ENCODE data around the gene TNFRSF19. TPM values are rescaled to one million over a fixed set of nuclear protein-coding genes. Genes with fewer than 3 reads are reported as not detected.

The TNFRSF19 gene
- total and polyA plus RNA-seq, 3 donors from 2014 or later, result 5.7 to 8.4 (median 6.2) TPM

DNA sequence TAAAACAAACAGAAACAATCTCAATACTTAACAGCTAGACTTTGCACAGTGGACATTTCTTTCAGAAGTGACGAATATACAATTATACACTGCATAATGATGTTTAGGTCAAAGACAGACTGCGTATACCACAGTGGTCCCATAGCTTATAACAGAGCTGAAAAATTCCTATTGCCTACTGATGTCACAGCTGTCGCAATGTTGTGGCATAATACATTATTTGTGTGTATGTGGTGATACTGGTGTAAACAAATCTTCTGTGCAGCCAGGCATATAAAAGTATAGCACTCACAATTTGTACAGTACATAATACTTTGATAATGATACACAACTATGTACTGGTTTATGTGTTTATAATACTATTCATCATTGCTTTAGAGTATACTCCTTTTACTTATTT lies 116.7 kb downstream of the TNFRSF19 start:
- 93 to 98% methylated on average over 3 of the region's 3 CpGs for WGBS, 2 donors

DNA sequence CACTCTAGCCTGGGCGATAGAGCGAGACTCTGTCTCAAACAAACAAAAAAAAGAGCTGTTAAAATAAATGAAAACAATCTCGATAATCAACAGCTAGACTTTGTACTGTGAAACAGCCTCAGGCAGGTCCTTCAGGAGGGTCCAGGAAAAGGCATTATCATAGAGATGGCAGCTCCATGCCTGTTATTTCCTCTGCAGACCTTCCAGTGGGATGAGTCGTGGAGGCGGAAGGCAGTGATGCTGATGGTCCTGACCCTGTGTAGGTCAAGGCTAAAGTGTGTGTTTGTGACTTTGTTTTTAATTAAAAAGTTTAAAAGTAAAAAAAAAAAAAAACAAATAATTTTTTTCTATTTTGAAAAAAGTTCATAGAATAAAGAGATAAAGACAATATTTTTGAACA lies 117.4 kb downstream of the TNFRSF19 start:
- DNase-seq, result no peak
- no peak for TF ChIP-seq POLR2A (IDR thresholded peaks at IDR 0.05)
- TF ChIP-seq, protein P1, sequence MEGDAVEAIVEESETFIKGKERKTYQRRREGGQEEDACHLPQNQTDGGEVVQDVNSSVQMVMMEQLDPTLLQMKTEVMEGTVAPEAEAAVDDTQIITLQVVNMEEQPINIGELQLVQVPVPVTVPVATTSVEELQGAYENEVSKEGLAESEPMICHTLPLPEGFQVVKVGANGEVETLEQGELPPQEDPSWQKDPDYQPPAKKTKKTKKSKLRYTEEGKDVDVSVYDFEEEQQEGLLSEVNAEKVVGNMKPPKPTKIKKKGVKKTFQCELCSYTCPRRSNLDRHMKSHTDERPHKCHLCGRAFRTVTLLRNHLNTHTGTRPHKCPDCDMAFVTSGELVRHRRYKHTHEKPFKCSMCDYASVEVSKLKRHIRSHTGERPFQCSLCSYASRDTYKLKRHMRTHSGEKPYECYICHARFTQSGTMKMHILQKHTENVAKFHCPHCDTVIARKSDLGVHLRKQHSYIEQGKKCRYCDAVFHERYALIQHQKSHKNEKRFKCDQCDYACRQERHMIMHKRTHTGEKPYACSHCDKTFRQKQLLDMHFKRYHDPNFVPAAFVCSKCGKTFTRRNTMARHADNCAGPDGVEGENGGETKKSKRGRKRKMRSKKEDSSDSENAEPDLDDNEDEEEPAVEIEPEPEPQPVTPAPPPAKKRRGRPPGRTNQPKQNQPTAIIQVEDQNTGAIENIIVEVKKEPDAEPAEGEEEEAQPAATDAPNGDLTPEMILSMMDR (IDR thresholded peaks at IDR 0.05), result no peak
- Histone ChIP-seq H3K9me3 (no peaks in the 10 kb centered on the region), H3K4me1 (no peaks in the 10 kb centered on the region), H3K4me3 (no peak overlapping the region), H3K27me3 (no peaks in the 10 kb centered on the region), H3K27ac (no peak overlapping the region), H3K36me3 (ENCODE audit: low read depth, missing control alignments) (no peaks in the 10 kb centered on the region)
- intact Hi-C loops (cut with DNase I; ENCODE audit: low total_unique reads), result no loop called here
- 67 to 73% methylated on average over 5 of the region's 5 CpGs for WGBS, 2 donors

More for the DNA sequence above, 116.7 kb downstream of the TNFRSF19 start:
- DNase-seq, result no peak
- H3K9me3 ChIP-seq, result no peaks in the 10 kb centered on the region
- H3K4me3 ChIP-seq, result no peak overlapping the region
- no peaks in the 10 kb centered on the region for H3K36me3 ChIP-seq (ENCODE audit: low read depth, missing control alignments)
- no peaks in the 10 kb centered on the region for H3K4me1 ChIP-seq
- H3K27ac ChIP-seq, result no peak overlapping the region
- intact Hi-C loops (cut with DNase I; ENCODE audit: low total_unique reads), result no loop called here
- H3K27me3 ChIP-seq, result no peaks in the 10 kb centered on the region
- TF ChIP-seq, protein P1 (IDR thresholded peaks at IDR 0.05), result no peak
- no peak for TF ChIP-seq POLR2A (IDR thresholded peaks at IDR 0.05)

DNA sequence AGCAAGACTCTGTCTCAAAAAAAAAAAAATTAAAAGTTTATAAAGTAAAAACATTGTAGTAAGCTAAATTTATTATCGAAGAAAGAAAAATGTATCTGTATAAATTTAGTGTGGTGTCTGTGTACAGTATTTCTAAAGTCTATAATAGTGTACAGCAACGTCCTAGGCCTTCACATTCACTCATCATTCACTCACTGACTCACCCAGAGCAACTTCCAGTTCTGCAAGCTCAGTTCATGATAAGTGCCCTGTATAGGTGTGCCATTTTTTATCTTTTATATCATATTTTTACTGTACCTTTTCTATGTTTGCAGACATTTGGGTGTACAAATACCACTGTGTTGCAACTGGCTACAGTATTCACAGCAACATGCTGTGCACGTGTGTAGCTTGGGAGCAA lies 118.1 kb downstream of the TNFRSF19 start:
- TF ChIP-seq, protein P1 (IDR thresholded peaks at IDR 0.05), result no peak
- no peak for TF ChIP-seq POLR2A (IDR thresholded peaks at IDR 0.05)
- Histone ChIP-seq H3K4me3 (no peak overlapping the region), H3K9me3 (no peaks in the 10 kb centered on the region), H3K27me3 (no peaks in the 10 kb centered on the region), H3K27ac (no peak overlapping the region), H3K4me1 (no peaks in the 10 kb centered on the region), H3K36me3 (ENCODE audit: low read depth, missing control alignments) (no peaks in the 10 kb centered on the region)
- WGBS, 2 donors, result 87 to 88% methylated on average over 3 of the region's 3 CpGs
- intact Hi-C loops (cut with DNase I; ENCODE audit: low total_unique reads), result no loop called here
- DNase-seq, result no peak

DNA sequence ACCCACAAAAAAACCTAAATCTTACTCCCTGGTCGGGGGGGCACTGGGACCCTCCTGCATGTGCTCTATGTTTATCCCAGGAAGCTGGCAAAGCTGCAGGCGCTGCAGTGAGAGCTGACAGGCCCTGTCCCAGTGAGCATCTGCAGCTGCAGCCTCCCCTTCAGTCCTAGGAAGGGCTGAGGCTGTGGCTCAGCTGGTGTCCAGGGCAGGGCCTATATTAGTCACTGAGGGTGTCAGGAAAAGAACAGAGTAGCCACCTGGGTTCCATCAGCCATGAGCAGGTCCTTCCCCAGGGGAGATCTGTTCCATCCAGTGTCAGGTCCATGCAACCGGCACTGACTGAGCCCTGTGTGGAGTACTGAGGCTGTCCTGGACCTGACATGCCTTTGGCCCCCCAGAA lies 120.5 kb downstream of the TNFRSF19 start:
- no peak for TF ChIP-seq POLR2A (IDR thresholded peaks at IDR 0.05)
- TF ChIP-seq, protein P1 (IDR thresholded peaks at IDR 0.05), result no peak
- DNase-seq, result no peak
- H3K27me3 ChIP-seq, result no peaks in the 10 kb centered on the region
- WGBS, 2 donors, result 72 to 100% methylated on average over 1 to 3 of the region's 3 CpGs
- no peak overlapping the region for H3K27ac ChIP-seq
- no peak overlapping the region for H3K4me3 ChIP-seq
- no peaks in the 10 kb centered on the region for H3K36me3 ChIP-seq (ENCODE audit: low read depth, missing control alignments)
- no peaks in the 10 kb centered on the region for H3K9me3 ChIP-seq
- no peaks in the 10 kb centered on the region for H3K4me1 ChIP-seq
- intact Hi-C loops (cut with DNase I; ENCODE audit: low total_unique reads), result no loop called here

DNA sequence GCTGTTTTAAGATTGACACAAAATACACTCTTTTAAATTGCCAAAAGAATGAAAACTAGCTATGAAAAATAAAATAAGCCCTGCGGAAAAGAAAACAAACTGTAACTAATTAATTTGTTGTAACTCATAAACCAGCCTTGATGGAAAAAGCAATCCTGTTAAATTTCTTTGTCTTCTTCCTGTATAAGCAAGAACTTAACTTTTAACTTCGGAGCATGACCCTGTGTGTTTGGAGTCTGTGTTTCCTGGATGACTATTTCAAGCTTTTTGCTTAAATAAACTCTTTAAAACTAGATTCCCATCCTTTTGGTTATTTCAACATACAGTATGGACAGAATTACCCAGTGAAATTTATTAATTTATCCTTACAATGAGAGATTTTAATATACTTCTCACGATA lies 122.6 kb downstream of the TNFRSF19 start:
- intact Hi-C loops (cut with DNase I; ENCODE audit: low total_unique reads), result no loop called here

More for the DNA sequence above, 122.6 kb downstream of the TNFRSF19 start:
- Histone ChIP-seq H3K36me3 (ENCODE audit: low read depth, missing control alignments) (no peaks in the 10 kb centered on the region), H3K4me1 (no peaks in the 10 kb centered on the region), H3K27me3 (no peaks in the 10 kb centered on the region), H3K27ac (no peak overlapping the region), H3K9me3 (no peaks in the 10 kb centered on the region), H3K4me3 (no peak overlapping the region)
- no peak for DNase-seq
- WGBS, 2 donors, result 57 to 62% methylated on average over 3 of the region's 3 CpGs
- TF ChIP-seq POLR2A (IDR thresholded peaks at IDR 0.05), result no peak
- TF ChIP-seq, protein P1 (IDR thresholded peaks at IDR 0.05), result no peak

Measured in testis (tissue), 3 donors.